ENCODE results near the gene SSUH2. TPM values are rescaled to one million over a fixed set of nuclear protein-coding genes. Genes with fewer than 3 reads are reported as not detected.

Gene SSUH2
- total RNA-seq, 3 donors from 2014 or later = 0.15 to 0.33 TPM; not detected in 1

DNA sequence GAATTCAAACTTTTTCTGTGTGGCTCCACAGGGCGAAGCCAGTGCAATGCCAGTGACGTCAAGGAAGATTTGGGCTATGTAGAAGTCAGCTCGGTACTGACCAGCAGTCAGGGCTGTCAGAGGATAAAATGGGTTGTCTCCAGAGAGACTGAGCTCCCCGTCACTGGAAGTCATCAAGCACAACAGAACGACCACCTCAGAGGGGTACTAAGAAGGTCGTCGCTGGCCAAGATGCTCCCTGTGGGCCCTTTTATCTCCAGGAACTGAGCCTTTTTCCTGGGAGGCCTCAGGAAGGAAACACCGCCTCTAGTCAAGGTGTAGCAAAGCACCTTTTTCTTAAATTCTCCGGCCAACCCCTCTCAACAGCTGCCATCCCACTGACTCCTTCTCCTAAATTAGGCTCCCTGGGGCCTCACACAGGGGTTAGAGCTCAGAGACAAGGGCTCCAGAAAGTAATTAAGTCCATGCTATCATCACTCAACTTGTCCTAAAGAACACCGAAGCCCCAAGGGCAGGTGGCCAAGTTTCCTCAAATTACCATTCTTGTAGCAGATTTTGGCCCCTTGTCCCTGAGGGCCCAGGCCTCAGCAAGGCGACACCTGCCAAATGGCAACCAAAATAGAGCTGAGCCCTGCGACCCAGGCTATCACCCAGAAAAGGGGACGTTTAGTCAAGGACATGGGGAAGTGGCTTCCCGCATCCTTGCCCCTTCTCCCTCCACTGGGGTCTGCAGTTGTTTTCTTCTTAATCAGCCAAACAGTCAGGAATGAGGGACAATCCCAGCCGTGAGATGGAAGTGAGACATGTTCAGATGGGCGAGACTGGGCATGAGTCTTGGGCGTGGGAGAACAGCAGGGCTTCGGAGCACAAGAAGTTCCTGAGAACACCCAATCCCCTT, 48.0 kb downstream of the SSUH2 start:
- H3K4me1 ChIP-seq = no peaks in the 10 kb centered on the region
- no peak overlapping the region for H3K27ac ChIP-seq
- no peaks in the 10 kb centered on the region for H3K9me3 ChIP-seq
- H3K4me3 ChIP-seq = no peak overlapping the region
- TF ChIP-seq, protein P1, sequence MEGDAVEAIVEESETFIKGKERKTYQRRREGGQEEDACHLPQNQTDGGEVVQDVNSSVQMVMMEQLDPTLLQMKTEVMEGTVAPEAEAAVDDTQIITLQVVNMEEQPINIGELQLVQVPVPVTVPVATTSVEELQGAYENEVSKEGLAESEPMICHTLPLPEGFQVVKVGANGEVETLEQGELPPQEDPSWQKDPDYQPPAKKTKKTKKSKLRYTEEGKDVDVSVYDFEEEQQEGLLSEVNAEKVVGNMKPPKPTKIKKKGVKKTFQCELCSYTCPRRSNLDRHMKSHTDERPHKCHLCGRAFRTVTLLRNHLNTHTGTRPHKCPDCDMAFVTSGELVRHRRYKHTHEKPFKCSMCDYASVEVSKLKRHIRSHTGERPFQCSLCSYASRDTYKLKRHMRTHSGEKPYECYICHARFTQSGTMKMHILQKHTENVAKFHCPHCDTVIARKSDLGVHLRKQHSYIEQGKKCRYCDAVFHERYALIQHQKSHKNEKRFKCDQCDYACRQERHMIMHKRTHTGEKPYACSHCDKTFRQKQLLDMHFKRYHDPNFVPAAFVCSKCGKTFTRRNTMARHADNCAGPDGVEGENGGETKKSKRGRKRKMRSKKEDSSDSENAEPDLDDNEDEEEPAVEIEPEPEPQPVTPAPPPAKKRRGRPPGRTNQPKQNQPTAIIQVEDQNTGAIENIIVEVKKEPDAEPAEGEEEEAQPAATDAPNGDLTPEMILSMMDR (IDR thresholded peaks at IDR 0.05) = no peak
- TF ChIP-seq POLR2AphosphoS5 (IDR thresholded peaks at IDR 0.05) (no peak), POLR2A (IDR thresholded peaks at IDR 0.05) (no peak)
- no peaks in the 10 kb centered on the region for H3K27me3 ChIP-seq
- intact Hi-C loops (cut with DNase I; ENCODE audit: low total_unique reads) = no loop called here
- no peaks in the 10 kb centered on the region for H3K36me3 ChIP-seq
- no peak for DNase-seq (ENCODE audit: low spot score in 2 of 2)

DNA sequence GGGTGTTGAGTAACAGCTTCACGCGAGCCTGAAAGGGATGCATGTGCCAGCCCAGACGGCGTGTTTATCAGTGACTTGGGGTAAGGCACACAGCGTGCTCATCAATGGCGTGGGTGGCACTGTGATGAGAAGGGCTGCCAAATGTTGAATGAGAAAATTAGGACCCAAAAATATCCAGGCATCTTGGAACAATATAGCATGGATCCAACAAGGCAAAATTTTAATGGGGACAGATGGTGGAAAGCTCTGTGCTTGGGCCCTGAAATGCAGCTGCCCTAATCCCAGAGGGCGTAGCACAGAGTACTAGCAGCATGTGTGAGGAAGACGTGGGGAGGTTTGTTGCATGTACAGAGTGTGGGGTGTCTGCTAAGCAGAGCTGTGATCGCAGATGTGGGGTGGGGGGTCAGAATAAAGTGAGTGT, 48.9 kb downstream of the SSUH2 start:
- intact Hi-C loops (cut with DNase I; ENCODE audit: low total_unique reads) = no loop called here
- H3K27me3 ChIP-seq = no peaks in the 10 kb centered on the region
- no peaks in the 10 kb centered on the region for H3K4me1 ChIP-seq
- no peak overlapping the region for H3K27ac ChIP-seq
- no peaks in the 10 kb centered on the region for H3K36me3 ChIP-seq
- DNase-seq (ENCODE audit: low spot score in 2 of 2) = no peak
- H3K4me3 ChIP-seq = no peak overlapping the region
- no peak for TF ChIP-seq POLR2A (IDR thresholded peaks at IDR 0.05)
- TF ChIP-seq POLR2AphosphoS5 (IDR thresholded peaks at IDR 0.05) = no peak
- TF ChIP-seq, protein P1 (IDR thresholded peaks at IDR 0.05) = no peak
- H3K9me3 ChIP-seq = no peaks in the 10 kb centered on the region

DNA sequence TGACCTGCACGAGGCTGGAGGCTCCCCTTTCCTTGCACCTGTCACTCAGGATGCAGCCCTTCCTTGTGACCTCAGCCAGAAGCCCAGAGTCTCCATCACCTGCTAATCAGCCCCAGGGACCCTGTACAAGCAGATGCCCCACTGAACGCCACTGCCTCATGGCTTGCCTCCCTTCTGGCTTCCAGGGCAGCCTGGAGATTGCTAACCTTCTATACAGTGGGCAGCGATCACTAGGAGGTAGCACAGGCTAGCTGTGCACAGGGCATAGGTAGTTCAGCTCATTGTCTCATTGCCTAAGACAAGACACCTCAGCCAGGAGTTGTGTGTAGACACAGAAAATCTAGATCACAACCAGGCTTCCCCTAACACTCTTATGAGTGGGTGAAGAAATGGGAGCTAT, 49.3 kb downstream of the SSUH2 start:
- no peaks in the 10 kb centered on the region for H3K9me3 ChIP-seq
- no peak overlapping the region for H3K27ac ChIP-seq
- intact Hi-C loops (cut with DNase I; ENCODE audit: low total_unique reads) = no loop called here
- no peaks in the 10 kb centered on the region for H3K36me3 ChIP-seq
- no peaks in the 10 kb centered on the region for H3K27me3 ChIP-seq
- DNase-seq (ENCODE audit: low spot score in 2 of 2) = no peak
- TF ChIP-seq POLR2A (IDR thresholded peaks at IDR 0.05) = no peak
- TF ChIP-seq POLR2AphosphoS5 (IDR thresholded peaks at IDR 0.05) = no peak
- TF ChIP-seq, protein P1 (IDR thresholded peaks at IDR 0.05) = no peak
- H3K4me3 ChIP-seq = no peak overlapping the region
- no peaks in the 10 kb centered on the region for H3K4me1 ChIP-seq

DNA sequence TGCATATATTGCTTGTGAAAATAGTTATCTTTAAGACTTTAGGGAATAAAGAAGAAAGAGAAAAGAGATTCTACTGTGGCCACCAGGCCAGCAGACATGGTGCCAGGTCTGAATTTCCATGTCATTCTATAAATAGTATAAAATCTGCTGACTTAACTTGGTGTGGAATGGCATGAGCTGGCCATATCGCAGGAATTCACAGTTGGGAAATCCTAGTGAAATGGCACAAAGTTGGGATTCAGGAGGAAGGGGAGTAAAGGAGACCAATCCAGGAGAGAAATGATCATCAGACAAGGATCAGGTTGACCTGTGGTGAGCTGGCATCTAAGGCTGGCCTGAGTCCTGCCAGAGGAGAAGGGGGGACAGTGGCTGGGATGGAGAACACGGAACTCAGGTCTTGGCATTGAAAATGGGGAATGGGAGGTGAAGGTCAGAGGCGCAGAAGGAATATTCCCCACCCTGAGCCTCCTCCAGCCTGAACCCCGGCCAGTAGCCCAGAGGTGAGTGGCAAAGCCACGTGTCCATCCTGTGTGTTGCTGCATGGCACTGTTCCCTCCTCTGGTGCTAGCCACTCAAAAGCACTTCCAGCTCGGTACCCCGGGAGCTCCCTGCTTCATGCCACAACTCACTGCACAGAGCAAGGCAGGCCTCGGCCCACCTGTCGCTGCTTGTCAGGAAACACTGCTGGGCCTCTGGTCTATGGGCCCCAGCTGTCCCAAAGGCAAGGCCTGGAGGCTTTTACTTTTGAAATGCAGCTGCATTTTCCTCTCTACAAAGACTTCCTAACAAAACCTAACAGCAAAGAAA, 51.4 kb downstream of the SSUH2 start:
- H3K36me3 ChIP-seq = no peaks in the 10 kb centered on the region
- H3K9me3 ChIP-seq = no peaks in the 10 kb centered on the region
- TF ChIP-seq, protein P1 (IDR thresholded peaks at IDR 0.05) = no peak
- no peak for TF ChIP-seq POLR2AphosphoS5 (IDR thresholded peaks at IDR 0.05)
- TF ChIP-seq POLR2A (IDR thresholded peaks at IDR 0.05) = no peak
- H3K4me3 ChIP-seq = no peak overlapping the region
- H3K27ac ChIP-seq = no peak overlapping the region
- no peak for DNase-seq (ENCODE audit: low spot score in 2 of 2)
- H3K27me3 ChIP-seq = no peaks in the 10 kb centered on the region
- no peaks in the 10 kb centered on the region for H3K4me1 ChIP-seq
- intact Hi-C loops (cut with DNase I; ENCODE audit: low total_unique reads) = no loop called here
